ENCODE results near the gene CRYBG1. TPM values are rescaled to one million over a fixed set of nuclear protein-coding genes. Genes with fewer than 3 reads are reported as not detected.

Gene CRYBG1
- total and polyA plus RNA-seq, 8 donors = 2.3 to 9.2 (median 4.3) TPM

DNA sequence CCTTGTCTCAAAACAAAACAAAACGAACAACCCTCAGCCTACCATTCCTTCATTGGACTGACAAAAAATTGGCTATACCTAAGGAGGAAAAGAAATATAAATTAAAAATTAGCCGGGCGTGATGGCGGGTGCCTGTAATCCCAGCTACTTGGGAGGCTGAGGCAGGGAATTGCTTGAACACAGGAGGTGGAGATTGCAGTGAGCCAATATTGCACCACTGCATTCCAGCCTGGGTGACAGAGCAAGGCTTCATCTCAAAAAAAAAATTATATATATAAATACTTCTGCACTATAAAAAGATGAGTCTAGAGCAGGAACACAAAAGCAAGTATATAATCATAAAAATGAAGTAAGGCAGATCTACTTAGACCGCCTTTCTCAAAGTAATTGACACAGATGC, 109.8 kb downstream of the CRYBG1 start:
- intact Hi-C loops (cut with DNase I) = no loop called here
- H3K27me3 ChIP-seq = no peaks in the 10 kb centered on the region
- WGBS, 2 donors = 80 to 82% methylated on average over 5 of the region's 5 CpGs
- TF ChIP-seq, protein P1, sequence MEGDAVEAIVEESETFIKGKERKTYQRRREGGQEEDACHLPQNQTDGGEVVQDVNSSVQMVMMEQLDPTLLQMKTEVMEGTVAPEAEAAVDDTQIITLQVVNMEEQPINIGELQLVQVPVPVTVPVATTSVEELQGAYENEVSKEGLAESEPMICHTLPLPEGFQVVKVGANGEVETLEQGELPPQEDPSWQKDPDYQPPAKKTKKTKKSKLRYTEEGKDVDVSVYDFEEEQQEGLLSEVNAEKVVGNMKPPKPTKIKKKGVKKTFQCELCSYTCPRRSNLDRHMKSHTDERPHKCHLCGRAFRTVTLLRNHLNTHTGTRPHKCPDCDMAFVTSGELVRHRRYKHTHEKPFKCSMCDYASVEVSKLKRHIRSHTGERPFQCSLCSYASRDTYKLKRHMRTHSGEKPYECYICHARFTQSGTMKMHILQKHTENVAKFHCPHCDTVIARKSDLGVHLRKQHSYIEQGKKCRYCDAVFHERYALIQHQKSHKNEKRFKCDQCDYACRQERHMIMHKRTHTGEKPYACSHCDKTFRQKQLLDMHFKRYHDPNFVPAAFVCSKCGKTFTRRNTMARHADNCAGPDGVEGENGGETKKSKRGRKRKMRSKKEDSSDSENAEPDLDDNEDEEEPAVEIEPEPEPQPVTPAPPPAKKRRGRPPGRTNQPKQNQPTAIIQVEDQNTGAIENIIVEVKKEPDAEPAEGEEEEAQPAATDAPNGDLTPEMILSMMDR (IDR thresholded peaks at IDR 0.05) = no peak
- no peak overlapping the region for H3K4me3 ChIP-seq
- FAIRE-seq (no peak), ATAC-seq (no peak), DNase-seq (no peak)
- no peaks in the 10 kb centered on the region for H3K9me3 ChIP-seq
- no peak overlapping the region for H3K27ac ChIP-seq
- no peaks in the 10 kb centered on the region for H3K36me3 ChIP-seq
- no peaks in the 10 kb centered on the region for H3K4me1 ChIP-seq

DNA sequence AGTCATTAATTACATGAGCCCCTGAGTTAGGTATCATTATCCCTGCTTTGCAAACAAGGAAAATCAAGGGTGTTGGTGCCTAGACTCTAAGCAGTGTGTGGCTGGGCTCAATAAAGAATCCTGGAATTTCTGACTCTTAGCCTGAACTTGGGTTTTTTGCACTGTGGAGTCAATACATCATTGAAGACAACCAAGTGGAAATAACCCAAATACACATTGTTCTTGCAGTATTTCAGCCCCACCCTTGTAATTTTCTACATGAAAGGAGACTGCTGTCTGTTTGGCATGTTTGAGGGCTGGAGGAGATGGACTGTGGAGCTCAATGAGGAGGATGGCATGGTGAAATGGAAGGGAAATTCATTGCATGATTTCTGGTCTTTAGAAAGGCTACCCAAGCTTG, 110.3 kb downstream of the CRYBG1 start:
- no peak for FAIRE-seq
- Histone ChIP-seq H3K27me3 (no peaks in the 10 kb centered on the region), H3K4me3 (no peak overlapping the region), H3K27ac (no peak overlapping the region), H3K4me1 (no peaks in the 10 kb centered on the region), H3K36me3 (no peaks in the 10 kb centered on the region), H3K9me3 (no peaks in the 10 kb centered on the region)
- no peak for ATAC-seq
- TF ChIP-seq, protein P1 (IDR thresholded peaks at IDR 0.05) = no peak
- intact Hi-C loops (cut with DNase I) = no loop called here
- DNase-seq = no peak

DNA sequence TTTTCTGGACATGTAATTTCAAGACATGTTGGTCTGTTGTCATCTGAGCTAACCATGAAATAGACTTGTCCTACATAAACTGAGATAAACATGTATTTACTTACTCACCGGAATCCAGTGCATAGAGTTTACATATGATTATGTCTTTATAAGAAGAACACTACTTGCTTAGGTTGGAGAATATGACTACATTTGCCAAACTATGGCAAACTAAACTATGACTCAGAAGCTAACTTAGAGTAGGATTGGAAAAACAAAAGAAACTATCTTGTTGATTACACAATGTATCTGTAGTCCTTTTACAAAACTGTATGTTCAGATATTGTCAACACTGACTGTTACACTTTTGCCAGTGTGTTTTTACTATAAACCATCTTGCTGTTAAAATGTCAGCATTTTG, 113.3 kb downstream of the CRYBG1 start:
- TF ChIP-seq, protein P1 (IDR thresholded peaks at IDR 0.05) = no peak
- FAIRE-seq (no peak), DNase-seq (no peak), ATAC-seq (peak in 2 of 4 donors; percentile 9 to 43)
- Histone ChIP-seq H3K36me3 (no peaks in the 10 kb centered on the region), H3K27ac (no peak overlapping the region), H3K9me3 (no peaks in the 10 kb centered on the region), H3K4me3 (no peak overlapping the region), H3K4me1 (no peaks in the 10 kb centered on the region), H3K27me3 (no peaks in the 10 kb centered on the region)
- intact Hi-C loops (cut with DNase I) = no loop called here
- 40 to 46% methylated on average over 1 of the region's 1 CpG for WGBS, 2 donors

DNA sequence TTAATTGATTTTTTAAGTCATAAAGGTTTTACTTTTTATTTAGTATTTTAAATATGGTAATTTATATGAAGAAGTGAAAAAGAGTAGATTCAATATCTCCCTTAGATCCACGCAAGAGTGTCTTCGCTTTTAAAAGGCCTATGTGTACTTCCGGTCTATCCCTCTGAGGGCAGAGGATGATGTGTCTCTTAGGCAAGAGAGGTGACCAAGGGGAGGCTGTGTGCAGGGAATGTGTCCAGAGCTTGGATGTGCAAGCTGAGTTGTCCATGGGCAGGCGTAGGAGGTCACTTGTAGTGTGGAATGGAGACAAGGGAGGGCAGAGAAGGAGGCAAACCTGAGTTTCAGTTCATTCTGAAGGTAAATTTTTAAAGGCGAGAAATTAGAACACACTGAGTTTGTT, 113.9 kb downstream of the CRYBG1 start:
- DNase-seq (no peak), FAIRE-seq (no peak), ATAC-seq (no peak)
- Histone ChIP-seq H3K27me3 (no peaks in the 10 kb centered on the region), H3K9me3 (no peaks in the 10 kb centered on the region), H3K4me1 (no peaks in the 10 kb centered on the region), H3K36me3 (no peaks in the 10 kb centered on the region), H3K27ac (no peak overlapping the region), H3K4me3 (no peak overlapping the region)
- intact Hi-C loops (cut with DNase I) = no loop called here
- TF ChIP-seq, protein P1 (IDR thresholded peaks at IDR 0.05) = no peak
- WGBS, 2 donors = 94 to 95% methylated on average over 5 of the region's 5 CpGs

DNA sequence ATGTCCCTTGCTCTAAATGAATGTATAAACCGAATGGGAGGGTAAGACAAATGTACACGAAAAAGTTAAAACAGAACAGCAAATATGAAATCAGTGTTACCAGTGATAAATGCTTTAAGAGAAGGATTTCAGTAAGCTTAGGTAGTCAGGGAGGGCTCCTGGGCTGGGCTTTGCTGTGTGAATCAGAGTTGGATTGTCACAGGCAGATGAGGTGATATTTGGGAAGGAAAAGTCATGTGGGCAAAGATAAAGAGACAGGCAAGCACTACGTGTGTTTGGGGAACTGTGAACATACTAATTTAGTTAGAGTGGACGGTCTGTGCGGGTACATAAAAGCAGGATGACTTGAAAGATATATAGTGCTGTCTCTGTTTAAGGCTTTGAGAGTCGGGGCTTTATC, 114.8 kb downstream of the CRYBG1 start:
- ATAC-seq (no peak), DNase-seq (no peak), FAIRE-seq (no peak)
- no peak overlapping the region for H3K27ac ChIP-seq
- H3K36me3 ChIP-seq = no peaks in the 10 kb centered on the region
- 72 to 83% methylated on average over 6 of the region's 6 CpGs for WGBS, 2 donors
- H3K9me3 ChIP-seq = no peaks in the 10 kb centered on the region
- no peaks in the 10 kb centered on the region for H3K27me3 ChIP-seq
- no peak overlapping the region for H3K4me3 ChIP-seq
- TF ChIP-seq, protein P1 (IDR thresholded peaks at IDR 0.05) = no peak
- intact Hi-C loops (cut with DNase I) = no loop called here
- H3K4me1 ChIP-seq = no peaks in the 10 kb centered on the region

Data from pancreas (tissue), 10 donors.